Measurements from ENCODE around the gene METTL2A.
"Not testable (repeated sequence)": the region's sequence is repeated elsewhere in the genome, so short reads cannot be mapped to it uniquely, and the experiment has no call there.

METTL2A gene

GRCh38 chr17:62423647-62424461 is at the start of gene METTL2A:
Gene METTL2A (plus strand): TSS chr17:62423897. CDS start chr17:62423903, 6 bp downstream.
- DNase-seq, result peak; percentile 66

GRCh38 chr17:62380253-62380652 is 43.4 kb upstream of the METTL2A start, which contains the start of gene EFCAB3:
Gene EFCAB3 (plus strand): TSS chr17:62380553. CDS start chr17:62382980, 2,427 bp downstream.
- DNase-seq, result no peak

GRCh38 chr17:62381561-62381960 is 42.1 kb upstream of the METTL2A start:
- DNase-seq, result no peak

GRCh38 chr17:62388856-62389255 is 34.8 kb upstream of the METTL2A start:
- DNase-seq, result no peak

- no peak for DNase-seq
These were observed 30.8 kb upstream of the METTL2A start for GRCh38 chr17:62392908-62393307.

GRCh38 chr17:62398891-62399290 is 24.8 kb upstream of the METTL2A start:
- DNase-seq, result no peak

- no peak for DNase-seq
These were observed 18.2 kb upstream of the METTL2A start for GRCh38 chr17:62405451-62405850.

GRCh38 chr17:62413090-62413489 is 10.6 kb upstream of the METTL2A start:
- DNase-seq, result not testable (repeated sequence)

GRCh38 chr17:62426214-62426613 is 2.5 kb downstream of the METTL2A start:
- DNase-seq, result not testable (repeated sequence)

GRCh38 chr17:62435251-62435650 is 11.6 kb downstream of the METTL2A start:
- DNase-seq, result not testable (repeated sequence)

- not testable (repeated sequence) for DNase-seq
These were observed 17.5 kb downstream of the METTL2A start for GRCh38 chr17:62441181-62441580.

- no peak for DNase-seq
These were observed 20.4 kb downstream of the METTL2A start for GRCh38 chr17:62444063-62444462.

GRCh38 chr17:62445791-62446190 is 22.1 kb downstream of the METTL2A start:
- not testable (repeated sequence) for DNase-seq

- DNase-seq, result not testable (repeated sequence)
These were observed 28.5 kb downstream of the METTL2A start for GRCh38 chr17:62452195-62452594.

GRCh38 chr17:62453041-62453440 is 29.3 kb downstream of the METTL2A start:
- DNase-seq, result not testable (repeated sequence)

GRCh38 chr17:62453656-62454055 is 30.0 kb downstream of the METTL2A start:
- DNase-seq, result not testable (repeated sequence)

- DNase-seq, result not testable (repeated sequence)
These were observed 30.4 kb downstream of the METTL2A start for GRCh38 chr17:62454111-62454510.

- no peak for DNase-seq
These were observed 32.3 kb downstream of the METTL2A start for GRCh38 chr17:62456016-62456415.

GRCh38 chr17:62458483-62458882 is 34.8 kb downstream of the METTL2A start:
- DNase-seq, result not testable (repeated sequence)

GRCh38 chr17:62464422-62464821 is 40.7 kb downstream of the METTL2A start:
- DNase-seq, result not testable (repeated sequence)

GRCh38 chr17:62465271-62465670 is 41.6 kb downstream of the METTL2A start:
- DNase-seq, result not testable (repeated sequence)

- not testable (repeated sequence) for DNase-seq
These were observed 47.1 kb downstream of the METTL2A start for GRCh38 chr17:62470666-62471379.

- not testable (repeated sequence) for DNase-seq
These were observed 47.7 kb downstream of the METTL2A start for GRCh38 chr17:62471380-62471880.

All from SIG-M5 (cell line).